Left forelimb (tissue), 1 donor: ENCODE results near the gene OR5AU1.
"Not testable (repeated sequence)": the region's sequence is repeated elsewhere in the genome, so short reads cannot be mapped to it uniquely, and the experiment has no call there.

Source experiments
- DNase-seq: peaks from one replicate; pipeline ENCODE4 v3.0.0-alpha.2; 2018; ENCODE audit warnings: low spot score

OR5AU1 gene

DNA sequence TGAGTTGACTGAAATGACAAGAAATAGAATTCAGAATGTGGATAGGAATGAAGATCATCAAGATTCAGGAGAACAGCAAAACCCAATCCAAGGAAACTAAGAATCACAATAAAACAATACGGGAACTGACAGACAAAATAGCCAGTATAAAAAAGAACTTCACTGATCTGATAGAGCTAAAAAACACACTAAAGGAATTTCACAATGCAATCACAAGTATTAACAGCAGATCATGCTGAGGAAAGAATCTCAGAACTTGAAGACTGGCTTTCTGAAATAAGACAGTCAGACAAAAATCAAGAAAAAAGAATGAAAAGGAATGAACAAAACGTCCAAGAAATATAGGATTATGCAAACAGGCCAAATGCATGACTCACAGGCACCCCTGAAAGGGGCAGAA lies 15.3 kb upstream of the OR5AU1 start:
- DNase-seq, result no peak

DNA sequence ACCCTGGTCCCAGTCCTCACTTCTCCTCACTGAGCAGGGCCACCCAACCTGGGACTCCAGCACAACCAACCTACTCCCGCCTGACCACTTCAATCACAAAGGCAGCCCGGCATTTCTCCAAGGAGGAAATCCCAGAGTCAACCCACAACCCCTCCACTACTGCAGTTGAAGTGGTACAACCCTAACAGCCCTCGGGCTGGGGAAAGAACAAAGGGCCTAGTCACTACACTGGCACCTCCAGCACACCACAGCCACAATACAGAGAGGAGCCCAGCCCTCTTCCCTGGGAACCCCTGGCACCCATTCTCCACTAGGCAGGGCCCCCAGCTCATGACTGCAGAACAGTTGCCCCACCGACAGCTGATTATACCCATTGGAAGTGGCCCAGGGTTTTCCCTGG lies 13.7 kb upstream of the OR5AU1 start:
- DNase-seq, result no peak

DNA sequence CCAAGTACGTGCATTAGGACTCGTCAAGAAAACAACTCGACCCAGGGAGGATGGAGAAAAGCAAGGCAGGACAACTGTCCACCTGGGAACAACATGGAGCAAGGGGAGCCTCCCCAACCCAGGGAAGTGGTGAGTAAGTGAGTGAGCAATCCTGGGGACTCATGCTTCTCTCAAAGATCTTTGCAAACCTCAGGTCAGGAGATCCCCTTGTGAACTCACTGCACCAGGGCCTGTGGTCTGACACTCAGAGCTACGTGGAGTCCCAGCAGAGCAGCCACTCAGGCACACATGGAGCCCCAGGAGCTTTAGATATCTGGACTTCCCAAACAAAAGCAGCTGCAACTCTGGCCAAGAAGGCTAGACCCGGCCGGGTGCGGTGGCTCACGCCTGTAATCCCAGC lies 12.2 kb upstream of the OR5AU1 start:
- no peak for DNase-seq

DNA sequence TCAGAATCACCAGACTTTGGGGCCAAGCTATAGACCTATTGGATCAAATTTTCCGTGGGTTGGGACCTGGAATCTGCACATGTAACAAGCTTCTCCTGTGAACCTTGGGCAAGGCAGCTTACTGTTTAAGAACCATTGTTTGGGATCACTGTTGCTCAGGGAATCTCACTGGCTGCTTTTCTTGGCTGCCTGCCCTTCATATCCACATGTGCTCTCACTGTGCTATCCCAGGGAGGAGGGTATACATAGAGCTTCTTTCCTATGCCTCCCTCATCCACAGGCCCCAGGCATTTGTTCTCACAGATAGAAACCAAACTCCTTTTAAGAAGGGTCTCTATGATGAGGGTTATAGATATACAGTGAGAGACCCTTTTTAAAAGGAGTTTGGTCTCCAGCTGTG lies 9.8 kb upstream of the OR5AU1 start:
- DNase-seq, result not testable (repeated sequence)

DNA sequence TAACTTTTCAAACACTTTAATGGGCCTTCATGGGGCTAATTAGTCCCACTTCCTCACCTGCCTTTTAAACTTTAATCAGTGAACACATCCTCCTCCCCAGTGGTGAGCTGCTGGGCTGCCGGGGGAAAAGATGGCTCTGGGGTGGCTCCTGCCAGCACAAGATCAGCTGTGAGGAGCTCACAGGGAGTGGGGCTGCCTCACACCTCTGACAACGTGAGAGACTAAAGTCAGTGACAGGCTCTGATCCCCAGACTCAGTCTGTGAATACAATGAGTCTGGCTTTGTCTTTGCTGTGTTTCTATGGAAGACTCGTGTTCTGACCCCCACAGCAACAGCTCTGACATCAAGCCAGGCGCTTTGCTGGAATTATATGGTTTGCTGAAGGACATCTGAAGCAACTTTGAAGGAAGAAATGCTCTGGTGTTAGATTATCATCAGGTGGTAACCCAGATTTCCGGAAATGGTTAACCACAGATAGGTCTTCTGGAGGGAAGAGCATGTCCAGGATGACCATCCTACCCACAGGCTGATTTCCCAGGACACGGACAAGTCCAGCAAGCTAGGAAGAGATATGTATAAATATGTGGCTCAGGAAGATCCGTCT lies 9.2 kb upstream of the OR5AU1 start:
- not testable (repeated sequence) for DNase-seq

DNA sequence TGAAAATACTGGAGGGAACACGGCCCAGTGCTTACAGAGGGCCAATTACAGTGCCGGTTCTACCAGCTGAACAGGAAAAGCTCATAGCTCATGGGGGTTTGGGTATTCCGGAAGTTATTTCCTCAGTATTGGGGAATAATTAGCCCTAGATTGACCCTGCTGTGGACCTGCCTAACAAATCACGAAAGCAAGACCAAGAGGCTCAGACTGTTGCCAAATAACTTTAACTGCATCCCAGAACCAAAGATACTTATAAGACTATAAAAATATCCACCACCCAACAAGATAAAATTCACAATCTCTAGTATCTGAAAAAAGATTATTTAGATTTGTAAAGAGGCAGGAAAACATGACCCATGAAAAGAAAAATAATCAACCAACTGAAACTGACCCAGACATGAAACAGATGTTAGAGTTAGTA lies 8.0 kb upstream of the OR5AU1 start:
- no peak for DNase-seq

DNA sequence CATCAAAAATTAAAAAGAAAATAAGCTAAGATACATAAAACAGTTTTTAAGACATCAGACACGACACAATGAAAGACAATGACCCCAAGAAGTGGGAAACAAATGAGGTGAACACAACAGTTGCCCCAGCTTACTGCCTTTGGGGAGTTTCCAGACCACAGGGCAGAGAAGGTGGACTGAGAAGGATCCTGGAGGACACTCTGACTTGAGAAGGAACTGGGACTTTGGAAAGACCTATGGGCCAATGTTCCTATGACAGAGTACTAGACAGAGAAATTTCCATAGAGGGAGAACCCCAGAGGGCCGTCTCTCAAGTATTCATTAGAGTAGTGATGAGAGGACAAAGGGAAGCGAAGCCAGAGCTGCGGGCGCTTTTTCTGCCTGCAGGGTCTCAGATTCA lies 6.2 kb upstream of the OR5AU1 start:
- no peak for DNase-seq

DNA sequence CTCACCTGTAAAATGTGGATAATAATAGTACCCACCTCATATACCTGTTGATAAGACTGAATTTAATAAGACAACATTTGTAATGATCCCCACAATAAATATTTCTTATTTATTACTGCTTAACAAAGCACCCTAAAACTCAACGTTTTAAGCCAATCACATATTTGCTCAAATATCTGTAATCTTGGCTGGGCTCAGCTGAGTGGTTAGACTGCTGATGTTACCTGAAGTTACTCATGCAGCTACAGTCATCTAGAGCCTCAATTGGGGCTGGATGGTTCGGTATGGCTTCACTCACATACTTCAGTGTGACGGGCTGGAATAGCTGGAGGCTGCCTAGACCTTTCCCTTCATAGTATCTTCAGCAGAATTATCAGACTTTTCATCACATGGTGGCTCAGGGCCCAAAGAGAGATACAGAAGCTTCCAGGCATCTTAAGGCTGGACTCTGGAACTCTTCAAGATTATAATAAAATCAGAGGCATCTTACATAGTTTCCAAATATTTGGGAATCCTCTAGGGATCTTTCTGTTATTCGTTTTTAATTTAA lies 4.3 kb upstream of the OR5AU1 start:
- no peak for DNase-seq

DNA sequence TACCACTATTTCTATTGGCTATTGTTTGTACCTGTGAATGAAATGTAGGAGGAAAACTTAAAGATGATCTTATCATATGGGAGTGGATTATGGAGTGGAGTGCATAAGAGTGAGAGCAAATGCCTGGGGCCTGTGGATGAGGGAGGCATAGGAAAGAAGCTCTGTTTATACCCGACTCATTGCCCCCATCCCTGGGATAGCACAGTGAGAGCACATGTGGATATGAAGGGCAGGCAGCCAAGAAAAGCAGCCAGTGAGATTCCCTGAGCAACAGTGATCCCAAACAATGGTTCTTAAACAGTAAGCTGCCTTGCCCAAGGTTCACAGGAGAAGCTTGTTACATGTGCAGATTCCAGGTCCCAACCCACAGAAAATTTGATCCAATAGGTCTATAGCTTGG lies 2.3 kb upstream of the OR5AU1 start:
- DNase-seq, result not testable (repeated sequence)

DNA sequence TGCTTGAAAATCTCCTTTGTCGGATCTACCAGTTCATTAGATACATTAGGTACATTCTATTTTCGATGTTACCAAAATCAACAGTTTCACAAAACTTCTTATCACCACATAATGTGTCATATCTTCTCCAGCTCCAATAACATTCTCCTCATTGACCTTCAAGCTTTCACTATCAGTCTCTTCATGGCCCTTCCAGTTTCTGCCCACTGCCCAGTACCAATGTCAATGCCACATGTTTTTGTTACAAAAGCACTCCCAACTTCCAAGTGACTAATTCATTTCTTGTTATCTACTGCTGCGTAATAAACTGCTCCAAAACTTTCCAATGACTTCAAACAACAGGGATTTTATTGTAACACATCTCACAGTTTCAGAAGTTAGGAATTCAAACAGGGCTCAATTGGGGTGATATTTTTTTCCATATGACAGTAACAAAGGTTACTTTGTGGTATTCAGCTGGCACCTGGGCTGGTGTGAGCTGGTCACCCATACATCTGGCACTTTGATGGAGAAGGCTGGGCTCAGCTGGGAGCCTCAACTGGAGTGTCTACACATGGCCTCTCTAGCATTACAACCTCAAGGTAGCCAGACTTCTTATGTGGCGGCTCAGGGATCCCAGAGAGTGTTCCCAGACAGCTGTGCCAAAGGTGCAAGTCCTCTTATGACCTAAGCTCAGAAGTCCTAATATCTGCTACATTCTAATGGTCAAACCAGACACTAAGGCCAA lies 6.1 kb downstream of the OR5AU1 start:
- no peak for DNase-seq

DNA sequence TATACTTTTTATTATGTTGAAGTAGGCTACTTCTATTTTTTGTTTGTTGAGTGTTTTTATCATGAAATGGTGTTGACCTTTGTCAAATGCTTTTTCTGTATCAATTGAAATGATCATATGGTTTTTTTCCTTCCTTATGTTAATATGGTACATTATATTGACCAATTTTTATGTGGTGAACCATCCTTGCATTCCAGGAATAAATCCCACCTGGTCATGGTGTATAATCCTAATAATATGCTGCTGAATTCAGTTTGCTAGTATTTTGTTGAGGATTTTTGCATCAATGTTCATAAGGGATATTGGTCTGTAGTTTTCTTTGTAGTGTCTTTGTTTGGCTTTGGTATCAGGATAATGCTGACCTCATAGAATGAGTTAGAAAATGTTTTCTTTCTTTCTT lies 10.4 kb downstream of the OR5AU1 start:
- DNase-seq, result no peak

DNA sequence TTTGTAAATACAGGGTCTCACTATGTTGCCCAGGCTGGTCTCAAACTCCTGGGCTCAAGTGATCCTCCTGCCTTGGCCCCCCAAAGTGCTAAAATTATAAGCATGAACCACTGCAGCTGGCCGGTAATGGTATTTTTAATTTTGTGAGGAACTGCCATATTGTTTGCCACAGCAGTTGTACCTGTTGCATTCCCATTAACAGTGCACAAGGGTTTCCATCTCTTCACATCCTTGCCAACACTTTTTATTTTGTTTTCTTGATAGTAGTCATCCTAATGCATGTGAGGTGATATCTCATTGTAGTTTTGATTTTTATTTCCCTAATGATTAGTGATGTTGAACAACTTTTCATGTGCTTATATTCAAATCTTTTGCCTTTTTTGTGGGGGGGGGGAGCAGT lies 13.5 kb downstream of the OR5AU1 start:
- DNase-seq, result no peak

DNA sequence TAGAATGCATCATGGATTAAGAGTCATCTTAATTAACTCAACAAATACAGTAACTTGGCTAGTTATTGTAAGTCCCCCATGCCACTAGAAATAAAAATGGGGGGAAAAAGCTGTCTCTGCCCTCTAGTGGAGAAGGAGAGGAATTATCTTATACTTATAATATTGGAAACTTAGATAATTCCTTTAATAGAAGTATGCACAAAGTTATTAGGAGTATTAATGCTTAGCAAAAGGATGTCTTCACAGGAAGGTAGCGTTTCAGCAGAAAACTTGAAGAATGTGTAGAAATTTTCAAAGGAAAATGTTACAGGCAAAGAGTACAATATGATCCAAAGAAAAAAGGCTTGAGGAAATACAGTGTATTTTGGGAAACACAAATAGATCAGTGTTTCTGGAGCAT lies 19.8 kb downstream of the OR5AU1 start:
- DNase-seq, result no peak

DNA sequence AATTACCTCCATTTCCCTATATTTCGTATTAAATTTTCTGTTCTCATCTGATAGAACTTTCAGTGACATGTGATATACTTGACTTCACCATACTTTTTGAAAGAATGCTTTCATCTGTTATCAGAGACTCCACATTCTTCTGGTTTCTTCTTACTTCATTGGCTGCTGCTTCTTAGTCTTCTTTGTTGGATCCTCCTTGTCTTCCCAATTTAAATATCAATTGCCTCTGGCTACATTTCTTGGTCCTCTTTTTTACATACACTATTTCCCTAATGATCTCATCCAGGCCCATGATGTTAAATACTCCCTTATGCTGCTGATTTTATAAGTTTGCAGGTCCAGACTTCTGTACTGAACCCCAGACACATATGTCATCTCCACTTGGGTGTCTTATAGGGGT lies 22.0 kb downstream of the OR5AU1 start:
- DNase-seq, result no peak

DNA sequence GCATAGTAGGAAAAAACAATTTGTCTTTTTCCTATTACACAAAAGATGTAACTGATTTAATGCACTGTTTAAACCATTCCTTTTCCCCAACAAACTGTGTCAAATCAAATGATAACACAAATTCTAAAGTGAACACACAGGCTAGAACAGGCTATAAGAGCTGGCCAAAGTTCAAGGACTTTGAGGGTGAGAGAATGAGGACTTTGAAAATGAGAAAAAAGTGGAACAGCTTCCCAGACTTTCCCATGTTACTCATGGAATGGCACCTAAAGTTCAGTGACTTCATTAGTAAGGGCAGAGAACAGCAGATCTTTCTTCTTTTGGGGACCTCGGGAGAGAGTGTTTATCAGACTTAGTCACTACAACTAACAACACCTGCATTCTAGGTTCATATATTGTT lies 32.4 kb downstream of the OR5AU1 start:
- no peak for DNase-seq

DNA sequence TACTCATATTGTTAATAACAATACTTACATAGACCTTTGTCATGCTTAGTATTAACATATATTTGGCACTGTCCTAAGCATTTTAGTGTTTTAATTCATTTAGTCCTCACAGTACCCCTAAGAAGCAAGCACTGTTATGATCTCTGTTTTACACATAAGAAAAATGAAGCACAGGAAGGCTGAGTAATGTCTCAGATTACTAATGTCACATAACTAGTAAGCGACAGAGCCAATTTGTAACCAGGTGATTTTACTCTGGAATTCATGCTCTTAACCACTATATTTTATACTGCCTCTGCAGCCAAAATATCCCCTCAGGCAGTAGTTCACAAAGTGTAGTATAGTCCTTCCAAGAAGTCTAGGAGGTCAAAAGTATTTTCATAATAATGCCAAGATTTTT lies 34.7 kb downstream of the OR5AU1 start:
- no peak for DNase-seq

DNA sequence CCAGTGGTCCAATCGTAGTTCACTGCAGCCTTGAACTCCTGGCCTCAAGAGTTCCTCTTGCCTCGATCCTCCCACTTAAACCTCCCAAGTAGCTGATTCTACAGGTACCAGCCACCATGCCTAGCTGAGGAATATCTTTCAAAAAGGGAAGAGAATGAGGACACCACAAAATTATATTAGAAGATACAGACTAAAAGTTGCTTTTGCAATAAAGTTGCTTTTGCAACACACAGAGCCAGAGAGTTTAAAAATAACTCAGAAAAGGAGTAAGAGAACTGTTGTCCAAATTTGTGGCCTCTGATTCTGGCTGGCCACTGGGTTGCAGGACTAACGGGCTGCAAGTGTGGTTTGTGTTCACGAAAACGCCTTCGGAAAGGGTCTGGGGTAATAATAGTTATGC lies 35.2 kb downstream of the OR5AU1 start:
- no peak for DNase-seq

DNA sequence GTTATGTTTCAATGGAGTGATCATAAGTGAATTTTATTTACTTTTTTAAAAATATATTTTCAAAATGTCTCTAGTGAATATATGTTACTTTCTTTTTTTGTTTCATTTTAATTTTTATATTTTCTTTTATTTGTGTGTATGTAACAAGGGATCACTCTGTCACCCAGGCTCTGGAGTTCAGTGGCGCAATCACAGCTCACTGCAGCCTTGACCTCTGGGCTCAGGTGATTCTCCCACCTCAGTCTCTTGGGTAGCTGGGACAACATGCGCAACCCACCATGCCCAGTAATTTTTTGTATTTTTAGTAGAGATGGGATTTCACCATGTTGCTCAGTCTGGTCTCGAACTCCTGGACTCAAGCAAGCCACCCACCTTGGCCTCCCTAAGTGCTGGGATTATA lies 36.9 kb downstream of the OR5AU1 start:
- DNase-seq, result no peak

DNA sequence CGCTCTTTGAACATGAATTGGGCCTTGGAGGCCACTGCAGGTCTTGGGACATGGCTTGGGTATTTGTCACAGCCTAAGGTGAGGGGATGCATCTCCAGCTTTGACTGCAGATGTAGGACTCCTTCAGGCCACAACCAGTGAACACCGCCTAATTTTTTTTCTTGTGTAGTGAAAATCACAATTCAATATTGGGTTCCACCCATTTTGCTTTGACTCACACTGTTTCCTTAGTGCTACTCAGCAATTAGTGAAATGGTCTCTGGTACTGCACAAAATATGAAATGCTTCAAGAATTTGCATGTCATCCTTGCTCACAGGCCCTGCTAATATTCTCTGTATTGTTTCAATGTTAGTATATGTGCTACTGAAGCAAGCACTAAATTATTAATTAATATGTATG lies 42.5 kb downstream of the OR5AU1 start:
- no peak for DNase-seq

DNA sequence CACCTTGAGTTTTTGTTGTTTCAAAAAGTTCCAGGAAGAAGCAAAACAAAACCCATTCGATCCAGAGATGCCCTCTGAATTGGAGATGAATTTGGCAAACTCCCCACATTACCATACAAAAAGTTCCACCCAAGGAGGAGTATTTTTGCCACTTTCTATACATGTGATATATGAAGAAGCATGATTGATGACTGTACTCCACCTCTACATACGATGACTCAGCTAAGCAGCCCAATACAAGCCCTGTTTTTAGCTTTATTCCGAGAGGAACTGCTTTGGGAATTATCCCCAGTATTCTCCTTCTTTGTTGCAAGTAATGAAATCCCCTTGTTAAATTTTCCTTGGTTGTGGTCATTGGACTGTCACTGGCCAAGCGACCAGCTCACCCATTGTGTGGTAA lies 43.6 kb downstream of the OR5AU1 start:
- DNase-seq, result no peak

DNA sequence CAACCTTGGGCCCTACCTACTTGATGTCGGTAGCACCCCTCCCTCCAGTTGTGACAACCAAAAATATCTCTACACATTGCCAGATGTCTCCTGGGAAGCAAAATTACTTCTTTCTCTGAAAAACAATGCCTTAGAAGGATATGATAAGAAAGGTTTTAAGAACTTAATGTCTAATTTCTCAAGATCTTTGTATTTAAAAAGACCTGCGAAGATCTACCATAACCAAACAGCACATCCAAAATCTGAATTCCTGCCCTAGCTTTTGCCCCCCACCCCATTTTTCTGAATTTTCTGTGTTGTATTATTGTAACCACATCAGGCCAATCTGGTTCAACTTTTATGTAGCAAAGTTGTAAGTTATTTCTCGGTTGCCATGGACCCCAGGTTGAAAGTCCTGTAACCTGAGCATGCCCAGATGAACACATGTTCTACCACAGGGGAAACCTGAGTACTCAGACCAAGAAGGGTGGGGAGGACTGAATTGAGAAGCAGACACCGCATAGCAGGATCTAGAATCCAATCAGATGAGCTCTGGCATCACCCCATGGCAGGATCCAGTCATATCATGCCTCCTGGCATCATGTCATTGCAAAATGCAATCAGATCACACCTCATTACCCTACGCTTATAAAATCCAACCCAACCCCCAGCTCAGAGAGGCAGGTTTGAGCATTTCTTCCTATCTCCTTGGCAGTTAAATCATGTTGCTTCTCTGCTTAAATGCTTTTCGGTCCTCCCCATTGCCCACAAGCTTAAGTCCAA lies 46.3 kb downstream of the OR5AU1 start:
- DNase-seq, result no peak

DNA sequence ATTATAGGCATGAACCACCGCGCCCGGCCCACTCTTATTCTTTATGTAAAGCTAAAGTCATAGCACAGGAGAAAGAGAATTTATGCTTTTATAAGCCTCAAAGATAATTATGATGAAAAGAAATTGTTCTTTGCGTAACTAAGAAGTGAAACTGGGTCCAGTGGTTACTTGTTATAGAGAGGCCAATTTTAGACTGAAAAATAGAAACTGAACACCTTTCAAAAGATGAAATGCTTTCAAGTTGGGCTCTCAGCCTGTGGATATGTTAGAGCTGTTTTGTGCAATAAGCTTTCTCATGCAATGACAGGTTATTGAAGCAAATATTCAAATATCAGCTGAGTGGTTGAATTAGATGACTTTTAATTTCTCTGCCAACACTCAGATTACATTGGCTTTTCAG lies 47.1 kb downstream of the OR5AU1 start:
- DNase-seq, result no peak

DNA sequence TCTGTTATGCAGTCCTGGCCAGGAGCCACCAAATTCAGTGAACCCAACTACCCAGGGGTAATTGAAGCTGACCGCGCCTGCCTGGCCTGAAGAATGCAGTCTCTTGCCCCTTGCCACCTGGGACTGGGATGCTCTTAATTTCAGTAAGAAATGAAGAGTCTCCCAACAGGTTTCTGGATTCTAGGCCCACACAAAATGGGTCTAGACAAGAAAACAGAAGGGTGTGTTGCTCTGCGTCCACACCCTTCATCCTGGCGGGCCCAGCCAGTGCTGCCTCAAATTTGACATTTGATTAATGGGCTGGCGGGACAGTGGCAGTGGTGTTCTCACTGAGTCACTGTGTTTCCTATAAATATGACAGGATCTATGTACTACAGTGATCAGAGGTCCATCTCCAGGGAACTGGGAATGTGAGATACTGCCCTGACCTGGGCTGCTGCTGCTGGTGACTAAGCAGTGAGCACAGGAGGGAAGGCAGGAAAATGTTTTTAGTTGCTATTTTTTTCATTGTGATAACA lies 48.5 kb downstream of the OR5AU1 start:
- no peak for DNase-seq
